Lower leg skin (tissue), 3 donors: ENCODE results near the gene CTTNBP2.

Experiments
- POLR2A ChIP-seq, 2 donors: fragments of 450-650 bp; IDR thresholded peaks; one replicate each; pipeline ENCODE4 v1.6.1; 2016 to 2017; ENCODE audit warnings: antibody characterized with exemption in 2 of 2, mild to moderate bottlenecking in 1 of 2, moderate library complexity in 1 of 2
- TF ChIP-seq, protein P1 (sequence below), 3 donors: fragments of 450-650 bp; IDR thresholded peaks; one replicate each; pipeline ENCODE4 v1.5.1; 2016; ENCODE audit warnings: antibody characterized with exemption in 3 of 3, mild to moderate bottlenecking in 3 of 3, moderate library complexity in 2 of 3

DNA sequence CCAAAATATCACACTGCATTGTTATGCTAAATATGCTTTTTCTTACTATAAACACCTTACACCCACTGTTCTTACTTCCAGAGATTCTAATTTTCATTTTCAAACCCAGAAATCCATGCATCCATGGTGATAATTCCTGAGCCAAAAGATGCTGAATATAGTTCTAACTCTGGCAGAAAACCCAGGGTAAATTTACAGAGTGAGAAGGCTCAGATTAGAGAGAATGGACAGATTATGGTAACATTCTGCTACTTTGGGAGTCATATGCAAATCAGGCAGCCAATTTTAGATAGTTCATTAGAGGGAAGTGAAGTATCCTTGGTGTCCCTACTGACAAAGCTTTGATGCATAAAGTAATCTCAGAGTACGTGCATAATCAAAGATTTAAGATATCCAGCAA, 15.4 kb upstream of the CTTNBP2 start:
- no peak for TF ChIP-seq POLR2A (IDR thresholded peaks at IDR 0.05)
- TF ChIP-seq, protein P1, sequence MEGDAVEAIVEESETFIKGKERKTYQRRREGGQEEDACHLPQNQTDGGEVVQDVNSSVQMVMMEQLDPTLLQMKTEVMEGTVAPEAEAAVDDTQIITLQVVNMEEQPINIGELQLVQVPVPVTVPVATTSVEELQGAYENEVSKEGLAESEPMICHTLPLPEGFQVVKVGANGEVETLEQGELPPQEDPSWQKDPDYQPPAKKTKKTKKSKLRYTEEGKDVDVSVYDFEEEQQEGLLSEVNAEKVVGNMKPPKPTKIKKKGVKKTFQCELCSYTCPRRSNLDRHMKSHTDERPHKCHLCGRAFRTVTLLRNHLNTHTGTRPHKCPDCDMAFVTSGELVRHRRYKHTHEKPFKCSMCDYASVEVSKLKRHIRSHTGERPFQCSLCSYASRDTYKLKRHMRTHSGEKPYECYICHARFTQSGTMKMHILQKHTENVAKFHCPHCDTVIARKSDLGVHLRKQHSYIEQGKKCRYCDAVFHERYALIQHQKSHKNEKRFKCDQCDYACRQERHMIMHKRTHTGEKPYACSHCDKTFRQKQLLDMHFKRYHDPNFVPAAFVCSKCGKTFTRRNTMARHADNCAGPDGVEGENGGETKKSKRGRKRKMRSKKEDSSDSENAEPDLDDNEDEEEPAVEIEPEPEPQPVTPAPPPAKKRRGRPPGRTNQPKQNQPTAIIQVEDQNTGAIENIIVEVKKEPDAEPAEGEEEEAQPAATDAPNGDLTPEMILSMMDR (IDR thresholded peaks at IDR 0.05) = no peak
